ENCODE results near the gene MDFI.

The MDFI gene

GRCh38 chr6:41674231-41675000 is 36.1 kb downstream of the MDFI start:
- DNase-seq: no peak

GRCh38 chr6:41675176-41675775 is 37.0 kb downstream of the MDFI start:
- DNase-seq: no peak

- DNase-seq: no peak
Measured at GRCh38 chr6:41675992-41676391, 37.7 kb downstream of the MDFI start.

DNA sequence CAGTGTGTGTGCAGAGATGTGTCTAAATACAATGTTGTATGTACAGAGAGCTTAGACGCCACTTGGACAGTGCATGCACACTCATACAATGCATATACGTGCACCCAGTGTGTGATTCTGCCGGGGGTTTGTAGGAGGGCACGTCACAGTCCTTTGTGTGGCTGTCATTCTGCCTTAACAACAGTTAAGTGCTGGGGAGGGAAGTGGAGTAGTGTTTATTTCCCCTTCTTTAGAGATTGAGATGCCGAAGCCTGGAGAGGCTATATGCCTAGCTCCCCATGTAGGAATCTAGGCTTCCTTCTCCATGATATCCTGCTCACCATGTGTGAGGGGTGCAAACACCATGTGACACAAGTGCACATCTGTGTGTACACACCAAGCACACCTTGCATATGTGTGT is 38.2 kb downstream of the MDFI start:
- no peak for DNase-seq

DNA sequence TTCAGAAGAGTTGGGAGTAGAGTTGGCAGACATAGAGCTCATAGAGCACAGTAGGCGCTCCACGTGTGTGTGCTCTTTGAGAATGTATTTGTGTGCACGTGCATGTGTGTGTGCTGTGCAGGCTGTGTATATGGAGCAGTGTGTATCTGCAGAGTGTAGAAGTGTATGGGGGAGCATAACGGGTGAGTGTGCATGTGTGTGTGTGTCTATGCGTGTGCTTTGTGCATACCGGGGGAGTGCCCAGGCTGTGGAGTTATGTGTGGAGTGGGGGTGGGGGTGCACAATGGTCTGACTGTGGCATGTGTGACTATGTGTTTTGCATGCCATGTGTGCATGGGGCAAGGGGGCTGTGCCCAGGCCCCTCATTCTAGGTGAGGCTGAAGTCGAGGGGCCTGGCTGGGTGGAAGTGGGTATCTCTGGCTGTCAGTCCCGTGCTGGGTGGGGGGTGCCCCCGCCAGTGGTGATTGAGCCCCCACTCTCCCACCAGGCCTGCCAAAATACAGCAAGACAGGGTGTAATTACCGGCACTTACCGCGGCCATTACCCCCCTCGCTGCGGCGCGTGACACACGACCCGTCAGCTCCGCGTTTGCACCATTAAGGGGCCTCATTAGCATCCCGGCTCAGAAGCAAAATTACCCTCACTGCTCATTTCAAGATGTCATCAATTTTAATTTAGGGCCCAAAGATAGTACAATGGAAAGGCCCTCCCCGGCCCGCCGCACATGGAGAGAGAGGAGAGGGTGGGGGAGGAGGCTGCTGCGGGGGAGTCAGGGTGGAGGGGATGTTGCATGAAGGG is 39.1 kb downstream of the MDFI start:
- DNase-seq: no peak

- DNase-seq: no peak
Measured at GRCh38 chr6:41678511-41679084, 40.3 kb downstream of the MDFI start.

DNA sequence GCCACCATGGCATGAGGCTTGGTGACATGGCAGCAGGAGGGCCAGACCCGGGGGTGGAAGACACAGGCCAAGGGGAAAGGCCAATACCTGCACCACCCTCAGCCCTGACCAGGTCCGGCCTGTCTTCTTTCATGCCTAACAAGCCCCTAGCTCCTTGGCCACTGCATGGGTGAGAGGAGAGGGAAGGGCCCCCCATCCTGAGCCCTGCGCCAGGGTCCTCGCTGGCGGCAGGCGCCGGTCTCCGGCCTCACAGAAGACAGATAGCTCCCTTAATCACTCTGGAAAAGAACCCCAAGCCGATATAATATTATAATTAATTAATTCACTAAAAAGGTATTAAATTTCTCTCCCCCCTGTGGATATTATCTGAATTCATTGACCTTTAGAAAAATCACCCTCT is 41.4 kb downstream of the MDFI start:
- DNase-seq: no peak

GRCh38 chr6:41680182-41680965 is 42.1 kb downstream of the MDFI start:
- DNase-seq: no peak

DNA sequence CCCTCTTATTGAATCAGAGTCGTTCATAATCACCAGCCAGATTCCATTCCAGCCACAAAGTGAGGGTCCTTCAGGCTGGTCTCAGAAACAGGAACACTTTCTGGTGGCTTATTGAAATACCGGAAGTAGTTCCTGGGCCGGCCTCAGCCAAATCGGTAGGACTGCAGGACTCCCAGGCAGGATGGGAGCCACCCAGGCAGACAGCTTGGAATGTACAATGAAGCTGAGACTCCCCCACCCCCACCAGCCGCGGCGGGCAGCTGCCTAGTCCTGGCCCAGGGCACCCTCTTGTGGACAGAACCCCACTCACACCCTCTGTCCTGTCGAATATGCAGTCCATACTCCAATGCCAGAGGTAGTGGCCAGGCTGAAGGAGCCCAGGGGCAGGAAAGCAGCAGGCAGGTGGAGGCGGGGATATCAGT is 43.8 kb downstream of the MDFI start:
- peak; percentile 89 to 96 for DNase-seq

- DNase-seq: no peak
Measured at GRCh38 chr6:41682497-41683272, 44.4 kb downstream of the MDFI start.

GRCh38 chr6:41683273-41683522 is 44.9 kb downstream of the MDFI start:
- DNase-seq: no peak

- DNase-seq: peak; percentile 52 to 83
Measured at GRCh38 chr6:41683523-41684310, 45.4 kb downstream of the MDFI start.

- no peak for DNase-seq
Measured at GRCh38 chr6:41684311-41685180, 46.3 kb downstream of the MDFI start.

DNA sequence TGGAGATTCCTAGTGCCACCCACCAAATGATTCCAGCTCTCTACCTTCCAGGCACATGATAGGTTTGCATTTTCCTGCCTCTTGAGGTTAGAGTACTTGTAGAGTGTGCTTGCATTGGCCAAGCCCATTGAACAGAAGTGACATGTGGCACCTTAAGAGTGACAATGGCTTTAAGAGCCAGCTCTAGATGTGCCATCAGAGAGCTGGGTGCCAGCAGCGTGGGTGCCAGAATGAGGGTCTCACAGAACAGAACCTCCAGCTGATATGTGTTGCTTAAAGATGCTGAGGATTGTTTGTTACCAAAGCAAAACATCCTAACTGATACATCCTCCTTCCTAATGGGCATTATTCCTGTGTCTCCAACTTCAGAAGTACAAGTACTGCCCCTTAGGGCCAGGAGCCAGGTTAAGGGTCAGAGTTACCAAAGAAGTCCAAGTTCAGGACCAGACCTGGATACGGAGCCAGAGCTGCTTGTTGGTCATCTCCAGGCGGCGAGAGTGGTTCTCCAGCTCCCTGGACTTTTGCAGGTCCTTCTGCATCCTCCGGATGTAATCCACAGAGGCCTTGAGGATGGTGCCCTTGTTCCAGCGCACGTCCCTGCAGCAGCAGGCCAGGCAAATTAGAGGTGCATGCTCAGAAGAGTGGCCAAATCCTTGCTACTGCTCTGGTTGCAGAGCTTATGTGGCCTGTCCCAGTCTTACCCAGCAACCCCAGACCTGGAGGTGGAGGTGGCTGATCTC is 47.5 kb downstream of the MDFI start:
- no peak for DNase-seq

DNA sequence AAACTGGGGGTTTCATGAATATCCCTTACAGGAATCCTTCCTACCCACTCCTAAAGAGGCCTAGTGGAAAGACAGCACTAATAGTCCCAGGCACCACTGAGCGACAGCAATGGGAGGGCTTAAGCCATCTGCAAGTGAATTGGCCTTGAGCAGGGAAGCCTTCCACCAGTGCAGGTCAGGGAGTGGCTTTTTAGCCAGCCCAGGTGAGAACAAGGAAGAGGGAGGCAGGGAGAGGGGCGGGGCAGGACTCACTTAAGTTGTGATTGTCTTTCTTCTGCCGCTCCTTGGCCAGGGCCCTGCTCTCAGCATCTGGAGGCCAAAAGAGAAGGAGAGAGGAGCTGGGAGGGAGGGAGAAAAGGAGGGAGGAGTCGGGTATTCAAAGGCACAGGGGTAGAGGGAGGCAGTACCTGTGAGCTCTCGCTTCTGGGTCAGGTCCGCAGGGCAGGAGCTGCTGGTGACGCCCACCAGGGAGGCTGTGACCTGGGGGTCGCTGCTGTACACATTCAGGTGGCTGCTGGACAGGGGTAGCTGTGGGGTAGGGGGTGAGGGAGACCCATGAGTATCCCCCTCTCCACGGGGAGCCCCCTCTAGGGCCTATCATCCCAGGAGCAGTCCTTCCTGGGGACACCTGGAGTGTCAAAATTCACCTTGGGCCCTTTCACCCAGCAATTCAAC is 49.4 kb downstream of the MDFI start:
- DNase-seq: no peak

GRCh38 chr6:41688256-41688965 is 50.1 kb downstream of the MDFI start:
- DNase-seq: no peak

DNA sequence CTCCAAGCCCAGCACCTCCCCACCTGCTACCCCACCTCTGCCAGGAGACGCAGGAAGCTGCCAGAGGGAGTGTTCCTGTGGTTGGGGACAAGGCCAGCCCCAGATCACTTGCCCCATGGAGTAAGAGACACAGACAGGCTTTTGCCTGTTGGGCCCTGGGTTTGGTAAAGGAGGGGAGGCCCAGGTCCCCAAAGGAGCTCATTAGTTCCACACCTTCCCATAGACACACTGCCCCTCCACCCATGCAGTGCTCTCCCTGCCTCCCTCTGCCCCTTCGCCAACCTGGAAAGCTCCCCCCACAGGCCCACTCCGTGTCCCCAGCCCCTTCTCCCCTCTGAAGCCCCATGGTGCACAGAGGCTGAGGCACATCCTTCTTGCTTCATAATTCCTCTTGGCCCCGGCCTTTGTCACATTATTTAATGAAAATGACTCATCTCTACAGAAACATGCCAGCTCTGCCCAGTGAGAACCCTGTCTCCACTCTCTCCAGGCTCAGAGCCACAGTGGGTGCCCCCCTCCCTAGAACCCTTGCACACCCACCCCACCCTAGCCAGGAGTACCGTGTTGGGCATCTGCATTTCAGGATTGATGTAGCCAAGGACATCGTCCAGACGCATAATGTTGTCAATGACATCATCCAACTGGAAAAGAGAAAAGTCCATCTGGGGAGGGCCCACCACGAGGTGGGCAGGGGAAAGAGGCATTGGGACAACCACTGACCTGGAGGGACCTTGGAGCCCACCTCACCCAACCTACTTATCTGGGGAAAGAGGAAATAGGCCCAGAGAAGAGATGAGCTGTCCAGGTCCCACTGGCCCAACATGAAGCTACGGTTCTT is 51.1 kb downstream of the MDFI start:
- DNase-seq: no peak

Measured in NCI-H526 (cell line).